SK-N-SH (cell line): Measurements from ENCODE around the gene PPP1R1C. TPM values are rescaled to one million over a fixed set of nuclear protein-coding genes. Genes with fewer than 3 reads are reported as not detected.

Experiments used
- CTCF ChIA-PET: fragments of 300-600, 350-600 bp; formaldehyde crosslinking; extraction: SDS; loops from one replicate; lab custom pipeline; 2021; lab: Yijun Ruan, JAX
- POLR2A ChIA-PET: fragments of 350-600 bp; sonication (Branson Sonifier 250); formaldehyde crosslinking; extraction: SDS; loops from one replicate; lab custom pipeline; 2020; ENCODE audit warnings: antibody characterized with exemption, inconsistent platforms; lab: Yijun Ruan, JAX
- DNase-seq: peaks from one replicate; pipeline ENCODE4 v3.0.0; 2012
- H2AFZ ChIP-seq: fragments of 200-600 bp; sonication (generic); 2 replicates; pipeline ENCODE4 v1.8.1; 2016; ENCODE audit warnings: antibody characterized with exemption, mild to moderate bottlenecking, low read depth
- H3F3A ChIP-seq: fragments of 200-600 bp; sonication (generic); replicated peaks from 2 replicates; pipeline ENCODE3; 2016; ENCODE audit warnings: antibody characterized with exemption, mild to moderate bottlenecking; ENCODE audit not compliant: insufficient read depth
- H3K27ac ChIP-seq, 2 experiments: fragments of 200-500 bp in 1 of 2; fragments of 200-600 bp in 1 of 2; sonication (Bioruptor generic) in 1 of 2; sonication (generic), shearing (Covaris generic) in 1 of 2; 2 replicates each; pipeline versions ENCODE4 v1.5.1 to v1.6.1; 2014 to 2016; ENCODE audit warnings: low read depth in 2 of 2, inconsistent platforms in 1 of 2, low read length in 1 of 2, mild to moderate bottlenecking in 1 of 2, mixed read lengths in 1 of 2
- H3K27me3 ChIP-seq: fragments of 200-600 bp; sonication (generic), shearing (Covaris generic); 2 replicates; pipeline ENCODE4 v1.6.1; 2016; ENCODE audit warnings: mixed run types; ENCODE audit not compliant: insufficient read depth
- H3K36me3 ChIP-seq, 2 experiments: fragments of 200-500 bp in 1 of 2; fragments of 200-600 bp in 1 of 2; sonication (Bioruptor generic) in 1 of 2; sonication (generic) in 1 of 2; replicated peaks in 1 of 2; 2 replicates each; pipeline versions ENCODE3 to v1.5.1; 2014 to 2016; ENCODE audit warnings: low read length in 1 of 2, mild to moderate bottlenecking in 1 of 2; ENCODE audit not compliant: insufficient read depth in 2 of 2, control insufficient read depth in 1 of 2
- H3K4me1 ChIP-seq, 2 experiments: fragments of 200-500 bp in 1 of 2; fragments of 200-600 bp in 1 of 2; sonication (Bioruptor generic) in 1 of 2; sonication (generic), shearing (Covaris generic) in 1 of 2; 2 replicates each; pipeline versions ENCODE4 v1.5.1 to v1.6.1; 2014 to 2016; ENCODE audit warnings: low read depth in 1 of 2, low read length in 1 of 2, mixed run types in 1 of 2; ENCODE audit not compliant: insufficient read depth in 2 of 2, control insufficient read depth in 1 of 2
- H3K4me2 ChIP-seq: fragments of 200-600 bp; sonication (generic), shearing (Covaris generic); 2 replicates; pipeline ENCODE4 v1.6.1; 2017; ENCODE audit warnings: mixed run types
- H3K4me3 ChIP-seq, 2 experiments: fragments of 200-500 bp in 1 of 2; fragments of 200-600 bp in 1 of 2; sonication (Bioruptor generic) in 1 of 2; sonication (generic), shearing (Covaris generic) in 1 of 2; 2 replicates each; pipeline versions ENCODE4 v1.5.1 to v1.8.1; 2014 to 2016; ENCODE audit warnings: low read depth in 2 of 2, inconsistent platforms in 1 of 2, low read length in 1 of 2, mild to moderate bottlenecking in 1 of 2, mixed read lengths in 1 of 2, moderate library complexity in 1 of 2
- H3K79me2 ChIP-seq: fragments of 200-600 bp; sonication (generic); 2 replicates; pipeline ENCODE4 v1.8.1; 2017; ENCODE audit warnings: mild to moderate bottlenecking; ENCODE audit not compliant: insufficient read depth
- H3K9ac ChIP-seq: fragments of 200-600 bp; sonication (generic); 2 replicates; pipeline ENCODE4 v1.6.1; 2017; ENCODE audit warnings: mixed run types
- H3K9me2 ChIP-seq: fragments of 200-600 bp; sonication (generic); 2 replicates; pipeline ENCODE4 v1.6.1; 2017; ENCODE audit warnings: mixed run types
- H3K9me3 ChIP-seq: fragments of 200-600 bp; sonication (generic); 2 replicates; pipeline ENCODE4 v1.6.1; 2017; ENCODE audit warnings: mixed run types, mild to moderate bottlenecking, moderate library complexity
- H4K20me1 ChIP-seq: fragments of 200-600 bp; sonication (generic); 2 replicates; pipeline ENCODE4 v1.6.1; 2017; ENCODE audit warnings: mild to moderate bottlenecking, mixed run types; ENCODE audit not compliant: insufficient read depth
- ELF1 ChIP-seq: IDR thresholded peaks from 2 replicates; pipeline ENCODE4 v1.4.0; 2012
- EZH2phosphoT487 ChIP-seq: fragments of 200-600 bp; sonication (generic); IDR thresholded peaks from 2 replicates; pipeline ENCODE4 v1.6.1; 2017; ENCODE audit warnings: low read depth, mixed run types, mild to moderate bottlenecking, antibody characterized with exemption, moderate library complexity, borderline replicate concordance
- FOSL2 ChIP-seq: IDR thresholded peaks from 2 replicates; pipeline ENCODE4 v1.4.0; 2012; ENCODE audit warnings: low read depth, mild to moderate bottlenecking, moderate library complexity, borderline replicate concordance
- GABPA ChIP-seq: IDR thresholded peaks from 2 replicates; pipeline ENCODE4 v1.4.0; 2012; ENCODE audit warnings: low read depth, mild to moderate bottlenecking
- GATA2 ChIP-seq: sonication (generic); formaldehyde crosslinking; IDR thresholded peaks from 2 replicates; pipeline ENCODE4 v1.5.0; 2020; ENCODE audit warnings: mild to moderate bottlenecking, missing genetic modification reagents
- IRF3 ChIP-seq: fragments of 150-350 bp; IDR thresholded peaks from 2 replicates; pipeline ENCODE4 v1.6.1; 2016; ENCODE audit warnings: mild to moderate bottlenecking, low read depth, low read length
- JUND ChIP-seq: IDR thresholded peaks from 2 replicates; pipeline ENCODE4 v1.4.0; 2012
- NFIC ChIP-seq: IDR thresholded peaks from 2 replicates; pipeline ENCODE4 v1.4.0; 2012; ENCODE audit warnings: borderline replicate concordance
- PBX3 ChIP-seq: IDR thresholded peaks from 2 replicates; pipeline ENCODE4; 2012
- POLR2AphosphoS5 ChIP-seq: IDR thresholded peaks from 2 replicates; pipeline ENCODE4 v1.6.1; 2012; ENCODE audit warnings: low read depth, low read length
- REST ChIP-seq: IDR thresholded peaks from 2 replicates; pipeline ENCODE4 v1.6.1; 2012; ENCODE audit warnings: mild to moderate bottlenecking, low read depth, low read length, moderate library complexity
- RFX5 ChIP-seq: IDR thresholded peaks from 2 replicates; pipeline ENCODE4 v1.6.1; 2012; ENCODE audit warnings: mild to moderate bottlenecking, improper control_type of control experiment, low read length
- SIN3A ChIP-seq: IDR thresholded peaks from 2 replicates; pipeline ENCODE4 v1.6.1; 2012; ENCODE audit warnings: low read depth, mild to moderate bottlenecking, low read length, moderate library complexity, borderline replicate concordance
- SMC3 ChIP-seq: IDR thresholded peaks from 2 replicates; pipeline ENCODE4 v1.6.1; 2012; ENCODE audit warnings: low read depth, low read length, improper control_type of control experiment
- TAF1 ChIP-seq: IDR thresholded peaks from 2 replicates; pipeline ENCODE4 v1.6.1; 2012; ENCODE audit warnings: low read depth, mild to moderate bottlenecking, low read length, moderate library complexity, borderline replicate concordance
- TCF12 ChIP-seq: IDR thresholded peaks from 2 replicates; pipeline ENCODE4 v1.4.0; 2012
- USF2 ChIP-seq: fragments of 150-350 bp; IDR thresholded peaks from 2 replicates; pipeline ENCODE4 v1.6.1; 2017; ENCODE audit warnings: antibody characterized with exemption, low read length, low read depth, borderline replicate concordance
- ZBTB33 ChIP-seq: IDR thresholded peaks from 2 replicates; pipeline ENCODE4 v1.4.0; 2012; ENCODE audit warnings: low read depth, borderline replicate concordance
- WGBS: methylation state at CpG from one replicate; pipeline ENCODE4 v1.1.6; 2017; ENCODE audit warnings: low lambda C conversion rate; 5-methylcytosine and 5-hydroxymethylcytosine counted together
- polyA plus RNA-seq, 3 experiments: library from polyadenylated mRNA; depleted of rRNA; stranded (reverse); fragments of >200 nt; gene quantifications; 2 replicates each; pipeline ENCODE4 v1.2.3, GENCODE V29; 2012

The PPP1R1C gene
- polyA plus RNA-seq, 1 of the 3 experiments (the other 2 are of a cell fraction), result 0.41 TPM

- H3K27ac ChIP-seq, result no peak overlapping the region
- POLR2A ChIA-PET, result no interaction called here
- no peaks in the 10 kb centered on the region for H3K27me3 ChIP-seq
- CTCF ChIA-PET, result no interaction called here
- H3F3A ChIP-seq, result peaks cover 2% of the 10 kb centered on the region
- H3K9me3 ChIP-seq, result no peaks in the 10 kb centered on the region
- H3K4me2 ChIP-seq, result no peak overlapping the region
- H3K36me3 ChIP-seq, result no peaks in the 10 kb centered on the region
- TF ChIP-seq PBX3 (no peak), NFIC (no peak), GATA2 (CRISPR knock-in tag) (no peak), ELF1 (no peak), POLR2AphosphoS5 (no peak), REST (no peak), IRF3 (no peak), JUND (no peak), SMC3 (no peak)
- H3K9ac ChIP-seq, result no peak overlapping the region
- H3K79me2 ChIP-seq, result no peaks in the 10 kb centered on the region
- no peaks in the 10 kb centered on the region for H4K20me1 ChIP-seq
- H2AFZ ChIP-seq, result no peak overlapping the region
- no peak for DNase-seq
- no peaks in the 10 kb centered on the region for H3K4me1 ChIP-seq
- H3K4me3 ChIP-seq, result no peak overlapping the region
- no peaks in the 10 kb centered on the region for H3K9me2 ChIP-seq
These were observed 38.4 kb upstream of the PPP1R1C start for GRCh38 chr2:181947273-181947672.

GRCh38 chr2:181948227-181948626 lies 37.4 kb upstream of the PPP1R1C start:
- no peaks in the 10 kb centered on the region for H3K9me3 ChIP-seq
- peaks cover 2% of the 10 kb centered on the region for H3F3A ChIP-seq
- no peaks in the 10 kb centered on the region for H3K27me3 ChIP-seq
- no peaks in the 10 kb centered on the region for H3K36me3 ChIP-seq
- ChIA-PET CTCF (interaction anchor here (1.0 to 1.2 kb wide), 2 partner anchors 16 to 44 kb away, joined by 3 to 4 read pairs; no protein-coding TSS in a partner anchor), POLR2A (no interaction called here)
- no peak overlapping the region for H3K4me3 ChIP-seq
- H4K20me1 ChIP-seq, result no peaks in the 10 kb centered on the region
- H3K9me2 ChIP-seq, result no peaks in the 10 kb centered on the region
- no peak overlapping the region for H3K4me2 ChIP-seq
- no peaks in the 10 kb centered on the region for H3K79me2 ChIP-seq
- WGBS, result 91% methylated on average over 2 of the region's 2 CpGs
- no peak for DNase-seq
- no peak overlapping the region for H2AFZ ChIP-seq
- no peak overlapping the region for H3K27ac ChIP-seq
- TF ChIP-seq SMC3 (no peak), ZBTB33 (no peak), USF2 (no peak), RFX5 (no peak), GABPA (no peak), TAF1 (no peak), EZH2phosphoT487 (no peak), TCF12 (no peak), SIN3A (no peak), FOSL2 (no peak), JUND (no peak), ELF1 (no peak), IRF3 (no peak), NFIC (no peak)
- H3K4me1 ChIP-seq, result no peaks in the 10 kb centered on the region
- no peak overlapping the region for H3K9ac ChIP-seq
